ENCODE data around the gene MLPH. TPM values are rescaled to one million over a fixed set of nuclear protein-coding genes. Genes with fewer than 3 reads are reported as not detected.
A peak's percentile ranks its signal among the peaks of the same experiment; 100 is the strongest.

The MLPH gene
- total and polyA plus RNA-seq, 8 donors: 61.3 to 657 (median 344) TPM

DNA sequence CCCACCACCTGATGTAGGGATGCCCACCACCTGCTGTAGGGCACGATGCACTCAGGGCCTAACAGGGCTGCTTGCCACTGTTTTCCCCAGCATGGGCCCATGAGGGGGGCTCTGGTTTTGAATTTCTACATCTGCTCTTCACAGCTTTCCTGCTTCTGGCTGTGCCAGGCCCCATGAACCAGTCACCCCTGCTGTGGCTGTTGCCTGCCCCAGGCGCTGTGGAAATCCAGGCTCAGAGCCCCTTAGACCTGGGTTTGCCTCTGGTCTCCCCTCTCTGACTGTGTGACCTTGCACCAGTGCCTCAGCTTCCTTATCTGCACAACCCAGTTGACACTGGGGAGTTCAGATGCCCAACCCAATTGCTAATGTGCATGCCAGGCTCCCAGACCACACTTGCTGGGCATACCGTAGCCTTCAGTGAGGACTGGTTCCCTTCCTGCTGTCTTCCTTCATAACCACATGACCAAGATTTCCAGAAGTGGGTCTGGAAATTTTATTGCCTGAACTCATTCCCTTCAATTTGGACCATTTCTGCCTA, 6.0 kb upstream of the MLPH start:
- no peaks in the 10 kb centered on the region for H3K36me3 ChIP-seq
- intact Hi-C loops (cut with DNase I; ENCODE audit: low total_unique reads): no loop called here
- H3K27me3 ChIP-seq: peaks cover 0 to 26% (median under 1%) of the 10 kb centered on the region in 3 donors
- TF ChIP-seq EP300 (IDR thresholded peaks at IDR 0.05) (no peak), POLR2AphosphoS5 (IDR thresholded peaks at IDR 0.05) (no peak), POLR2A (IDR thresholded peaks at IDR 0.05) (no peak)
- TF ChIP-seq, protein P1, sequence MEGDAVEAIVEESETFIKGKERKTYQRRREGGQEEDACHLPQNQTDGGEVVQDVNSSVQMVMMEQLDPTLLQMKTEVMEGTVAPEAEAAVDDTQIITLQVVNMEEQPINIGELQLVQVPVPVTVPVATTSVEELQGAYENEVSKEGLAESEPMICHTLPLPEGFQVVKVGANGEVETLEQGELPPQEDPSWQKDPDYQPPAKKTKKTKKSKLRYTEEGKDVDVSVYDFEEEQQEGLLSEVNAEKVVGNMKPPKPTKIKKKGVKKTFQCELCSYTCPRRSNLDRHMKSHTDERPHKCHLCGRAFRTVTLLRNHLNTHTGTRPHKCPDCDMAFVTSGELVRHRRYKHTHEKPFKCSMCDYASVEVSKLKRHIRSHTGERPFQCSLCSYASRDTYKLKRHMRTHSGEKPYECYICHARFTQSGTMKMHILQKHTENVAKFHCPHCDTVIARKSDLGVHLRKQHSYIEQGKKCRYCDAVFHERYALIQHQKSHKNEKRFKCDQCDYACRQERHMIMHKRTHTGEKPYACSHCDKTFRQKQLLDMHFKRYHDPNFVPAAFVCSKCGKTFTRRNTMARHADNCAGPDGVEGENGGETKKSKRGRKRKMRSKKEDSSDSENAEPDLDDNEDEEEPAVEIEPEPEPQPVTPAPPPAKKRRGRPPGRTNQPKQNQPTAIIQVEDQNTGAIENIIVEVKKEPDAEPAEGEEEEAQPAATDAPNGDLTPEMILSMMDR (IDR thresholded peaks at IDR 0.05): no peak
- WGBS, 5 donors: 68 to 88% (median 80%) methylated on average over 2 to 3 of the region's 3 CpGs
- H3K9me3 ChIP-seq: no peaks in the 10 kb centered on the region
- H3K4me1 ChIP-seq: peaks cover 13 to 64% (median 43%) of the 10 kb centered on the region in 4 donors
- DNase-seq: no peak
- peak overlapping the region in 3 of 5 donors; percentile 24 to 94 (median 86) for H3K27ac ChIP-seq
- H3K4me3 ChIP-seq: no peak overlapping the region

DNA sequence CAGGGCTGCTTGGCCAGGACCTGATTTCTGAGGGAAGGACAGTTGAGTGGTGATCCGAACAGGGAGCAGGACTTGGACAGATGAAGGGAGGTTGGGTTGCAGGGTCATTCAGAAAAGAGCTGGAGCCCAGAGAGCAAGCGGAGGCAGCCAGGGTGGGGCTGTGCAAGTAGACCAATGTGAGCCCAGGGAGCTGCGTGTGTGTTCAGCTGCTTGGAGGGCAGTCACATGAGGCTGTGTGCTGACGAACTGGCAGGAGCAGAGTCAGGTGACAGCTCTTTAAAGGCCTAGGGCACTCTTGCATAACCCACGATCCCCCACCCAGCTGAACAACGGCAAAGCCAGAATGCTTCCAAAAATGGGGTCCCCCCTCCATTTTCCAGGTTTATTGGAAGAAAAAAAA, 4.6 kb upstream of the MLPH start:
- Histone ChIP-seq H3K4me3 (no peak overlapping the region), H3K27me3 (peaks cover 0 to 40% (median 14%) of the 10 kb centered on the region in 3 donors), H3K4me1 (peaks cover 17 to 75% (median 55%) of the 10 kb centered on the region in 4 donors), H3K9me3 (no peaks in the 10 kb centered on the region), H3K27ac (peak overlapping the region; percentile 85 to 94 (median 90)), H3K36me3 (no peaks in the 10 kb centered on the region)
- TF ChIP-seq EP300 (IDR thresholded peaks at IDR 0.05) (no peak), POLR2AphosphoS5 (IDR thresholded peaks at IDR 0.05) (peak; percentile 78 to 89 (median 82))
- DNase-seq: peak; percentile 91 to 94
- 22 to 54% (median 26%) methylated on average over 6 of the region's 6 CpGs for WGBS, 5 donors
- intact Hi-C loops (cut with DNase I; ENCODE audit: low total_unique reads): no loop called here

DNA sequence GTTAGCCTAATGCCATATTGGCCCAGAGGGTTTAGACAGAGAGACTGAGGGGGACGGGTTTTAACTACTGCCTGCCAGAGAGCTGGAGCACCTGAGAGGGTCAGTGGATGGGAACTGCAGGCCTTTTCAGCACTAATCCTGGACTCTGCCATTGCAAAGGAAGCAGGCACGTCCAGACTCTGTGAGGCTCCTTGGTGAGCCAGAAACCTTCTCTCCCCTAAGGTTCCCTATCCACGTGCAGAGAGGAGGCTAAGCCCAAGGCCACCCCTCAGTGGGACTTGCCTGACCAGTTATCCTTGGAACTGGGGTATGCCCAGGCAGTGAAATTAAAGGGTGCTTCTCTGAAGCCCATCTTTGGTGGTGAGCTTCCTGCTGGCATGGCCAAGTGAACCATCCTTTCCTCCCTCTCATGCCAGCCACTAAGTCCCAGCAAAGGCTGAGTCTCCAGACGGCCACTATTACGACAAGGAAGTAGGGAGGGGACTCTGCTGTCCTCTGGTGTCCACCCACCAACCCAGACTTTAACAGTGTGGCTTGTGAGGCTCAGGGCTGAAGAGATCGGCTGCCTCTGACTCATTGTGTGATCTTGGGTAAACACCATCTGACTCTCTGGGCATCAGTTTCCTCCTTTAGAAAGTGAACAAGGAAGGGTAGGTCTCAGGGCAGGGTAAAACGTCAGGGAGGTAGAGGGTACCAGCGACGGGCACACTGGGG, 3.9 kb upstream of the MLPH start:
- no peaks in the 10 kb centered on the region for H3K9me3 ChIP-seq
- intact Hi-C loops (cut with DNase I; ENCODE audit: low total_unique reads): no loop called here
- H3K27ac ChIP-seq: peak overlapping the region; percentile 85 to 94 (median 90)
- TF ChIP-seq, protein P1 (IDR thresholded peaks at IDR 0.05): no peak
- TF ChIP-seq EP300 (IDR thresholded peaks at IDR 0.05) (no peak), POLR2A (IDR thresholded peaks at IDR 0.05) (peak in 1 of 4 donors; percentile 49), POLR2AphosphoS5 (IDR thresholded peaks at IDR 0.05) (peak in 2 of 3 donors; percentile 79 to 84)
- H3K4me3 ChIP-seq: no peak overlapping the region
- peaks cover 17 to 75% (median 56%) of the 10 kb centered on the region in 4 donors for H3K4me1 ChIP-seq
- peak; percentile 74 to 81 for DNase-seq
- peaks cover 0 to 47% (median 18%) of the 10 kb centered on the region in 3 donors for H3K27me3 ChIP-seq
- 19 to 42% (median 38%) methylated on average over 9 of the region's 9 CpGs for WGBS, 5 donors
- no peaks in the 10 kb centered on the region for H3K36me3 ChIP-seq

DNA sequence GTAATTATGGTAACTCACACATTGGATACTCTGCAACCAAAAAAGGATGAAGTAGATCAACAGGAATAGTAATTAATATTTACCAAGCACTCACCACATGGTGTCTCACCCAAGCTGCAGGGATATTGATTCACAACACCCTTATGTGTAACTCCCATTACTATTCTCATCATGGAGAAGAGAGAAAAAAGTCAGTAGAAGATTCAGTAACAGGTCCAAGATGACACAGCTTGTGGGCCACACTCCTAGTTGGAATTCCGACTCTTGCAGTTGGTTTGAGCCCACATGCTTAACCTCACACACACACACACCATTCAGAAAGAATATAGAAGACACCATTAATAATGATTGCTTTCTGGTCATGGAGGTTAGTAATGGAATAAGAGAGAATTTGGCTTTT, 1.7 kb upstream of the MLPH start:
- Histone ChIP-seq H3K4me3 (no peak overlapping the region), H3K36me3 (no peaks in the 10 kb centered on the region), H3K27ac (peak overlapping the region in 3 of 5 donors; percentile 36 to 95 (median 94)), H3K9me3 (no peaks in the 10 kb centered on the region), H3K27me3 (peaks cover 0 to 56% (median 18%) of the 10 kb centered on the region in 3 donors), H3K4me1 (peaks cover 21 to 60% (median 55%) of the 10 kb centered on the region in 4 donors)
- intact Hi-C loops (cut with DNase I; ENCODE audit: low total_unique reads): no loop called here
- 81 to 86% (median 84%) methylated on average over 1 of the region's 1 CpG for WGBS, 5 donors
- no peak for DNase-seq
- TF ChIP-seq POLR2A (IDR thresholded peaks at IDR 0.05) (no peak), EP300 (IDR thresholded peaks at IDR 0.05) (no peak), POLR2AphosphoS5 (IDR thresholded peaks at IDR 0.05) (no peak)
- TF ChIP-seq, protein P1 (IDR thresholded peaks at IDR 0.05): no peak
